ENCODE data around the gene GPR176. TPM values are rescaled to one million over a fixed set of nuclear protein-coding genes. Genes with fewer than 3 reads are reported as not detected.
"Not testable (repeated sequence)": the region's sequence is repeated elsewhere in the genome, so short reads cannot be mapped to it uniquely, and the experiment has no call there.

The GPR176 gene
- total RNA-seq, 4 donors from 2014 or later: 1.7 to 8.4 (median 5.4) TPM

- Histone ChIP-seq H3K4me1 (no peaks in the 10 kb centered on the region), H3K27me3 (no peaks in the 10 kb centered on the region), H3K27ac (replicated peaks in 1 of 4) (no peak overlapping the region), H3K4me3 (no peak overlapping the region), H3K9me3 (no peaks in the 10 kb centered on the region), H3K36me3 (no peaks in the 10 kb centered on the region)
- TF ChIP-seq CTCF (IDR thresholded peaks at IDR 0.05): no peak
- TF ChIP-seq POLR2AphosphoS5 (IDR thresholded peaks at IDR 0.05): no peak
- TF ChIP-seq POLR2A (IDR thresholded peaks at IDR 0.05; ENCODE audit: low read depth): no peak
- no peak for TF ChIP-seq EP300 (IDR thresholded peaks at IDR 0.05)
- WGBS: 100% methylated on average over 2 of the region's 2 CpGs
- no peak for DNase-seq (ENCODE audit: extremely low spot score)
- intact Hi-C loops (cut with DNase I): no loop called here
These were observed 16.0 kb downstream of the GPR176 start for GRCh38 chr15:39904115-39904514.

GRCh38 chr15:39898317-39898716, 21.7 kb downstream of the GPR176 start:
- intact Hi-C loops (cut with DNase I): no loop called here
- 86% methylated on average over 3 of the region's 3 CpGs for WGBS
- TF ChIP-seq EP300 (IDR thresholded peaks at IDR 0.05): no peak
- TF ChIP-seq CTCF (IDR thresholded peaks at IDR 0.05): no peak
- no peak for TF ChIP-seq POLR2A (IDR thresholded peaks at IDR 0.05; ENCODE audit: low read depth)
- no peak for TF ChIP-seq POLR2AphosphoS5 (IDR thresholded peaks at IDR 0.05)

GRCh38 chr15:39896846-39897245, 23.2 kb downstream of the GPR176 start:
- intact Hi-C loops (cut with DNase I): no loop called here
- no peak overlapping the region for H3K4me3 ChIP-seq

More at GRCh38 chr15:39898317-39898716, 21.7 kb downstream of the GPR176 start:
- no peak for DNase-seq (ENCODE audit: extremely low spot score)
- no peaks in the 10 kb centered on the region for H3K9me3 ChIP-seq
- no peak overlapping the region for H3K4me3 ChIP-seq
- no peaks in the 10 kb centered on the region for H3K4me1 ChIP-seq
- no peaks in the 10 kb centered on the region for H3K36me3 ChIP-seq
- no peak overlapping the region for H3K27ac ChIP-seq (replicated peaks in 1 of 4)
- H3K27me3 ChIP-seq: no peaks in the 10 kb centered on the region

GRCh38 chr15:39896101-39896500, 24.0 kb downstream of the GPR176 start:
- no peak for DNase-seq (ENCODE audit: extremely low spot score)
- no peaks in the 10 kb centered on the region for H3K4me1 ChIP-seq
- no peaks in the 10 kb centered on the region for H3K36me3 ChIP-seq
- no peaks in the 10 kb centered on the region for H3K27me3 ChIP-seq
- 96% methylated on average over 1 of the region's 1 CpG for WGBS
- H3K27ac ChIP-seq (replicated peaks in 1 of 4): no peak overlapping the region
- TF ChIP-seq CTCF (IDR thresholded peaks at IDR 0.05): no peak
- TF ChIP-seq POLR2AphosphoS5 (IDR thresholded peaks at IDR 0.05): no peak
- TF ChIP-seq POLR2A (IDR thresholded peaks at IDR 0.05; ENCODE audit: low read depth): no peak
- no peak for TF ChIP-seq EP300 (IDR thresholded peaks at IDR 0.05)
- no peaks in the 10 kb centered on the region for H3K9me3 ChIP-seq
- intact Hi-C loops (cut with DNase I): no loop called here
- no peak overlapping the region for H3K4me3 ChIP-seq

More at GRCh38 chr15:39896846-39897245, 23.2 kb downstream of the GPR176 start:
- Histone ChIP-seq H3K4me1 (no peaks in the 10 kb centered on the region), H3K36me3 (no peaks in the 10 kb centered on the region), H3K27me3 (no peaks in the 10 kb centered on the region), H3K9me3 (no peaks in the 10 kb centered on the region), H3K27ac (replicated peaks in 1 of 4) (no peak overlapping the region)
- DNase-seq (ENCODE audit: extremely low spot score): no peak
- TF ChIP-seq EP300 (IDR thresholded peaks at IDR 0.05) (no peak), CTCF (IDR thresholded peaks at IDR 0.05) (no peak), POLR2AphosphoS5 (IDR thresholded peaks at IDR 0.05) (no peak), POLR2A (IDR thresholded peaks at IDR 0.05; ENCODE audit: low read depth) (no peak)
- 93% methylated on average over 1 of the region's 1 CpG for WGBS

GRCh38 chr15:39893051-39893450, 27.0 kb downstream of the GPR176 start:
- H3K27ac ChIP-seq (replicated peaks in 1 of 4); intact Hi-C loops (cut with DNase I); H3K9me3 ChIP-seq; H3K36me3 ChIP-seq; H3K4me1 ChIP-seq; DNase-seq (ENCODE audit: extremely low spot score); H3K4me3 ChIP-seq; H3K27me3 ChIP-seq: not testable (repeated sequence)
- WGBS: 70% methylated on average over 3 of the region's 4 CpGs
